OCI-M1 (cell line): ENCODE results near the gene ADAMTS14.
A peak's percentile ranks its signal among the peaks of the same experiment; 100 is the strongest.

Experiments
- DNase-seq: peaks from one replicate; lab custom pipeline; 2025; lab: John Stamatoyannopoulos, UW

ADAMTS14 gene

GRCh38 chr10:70784471-70784870, 112.2 kb downstream of the ADAMTS14 start:
- DNase-seq: no peak

- no peak for DNase-seq
Observed at GRCh38 chr10:70785190-70785589, 112.9 kb downstream of the ADAMTS14 start, which contains the start of gene TBATA. Gene TBATA (minus strand): TSS chr10:70785377. CDS start chr10:70783379, 1,998 bp downstream.

DNA sequence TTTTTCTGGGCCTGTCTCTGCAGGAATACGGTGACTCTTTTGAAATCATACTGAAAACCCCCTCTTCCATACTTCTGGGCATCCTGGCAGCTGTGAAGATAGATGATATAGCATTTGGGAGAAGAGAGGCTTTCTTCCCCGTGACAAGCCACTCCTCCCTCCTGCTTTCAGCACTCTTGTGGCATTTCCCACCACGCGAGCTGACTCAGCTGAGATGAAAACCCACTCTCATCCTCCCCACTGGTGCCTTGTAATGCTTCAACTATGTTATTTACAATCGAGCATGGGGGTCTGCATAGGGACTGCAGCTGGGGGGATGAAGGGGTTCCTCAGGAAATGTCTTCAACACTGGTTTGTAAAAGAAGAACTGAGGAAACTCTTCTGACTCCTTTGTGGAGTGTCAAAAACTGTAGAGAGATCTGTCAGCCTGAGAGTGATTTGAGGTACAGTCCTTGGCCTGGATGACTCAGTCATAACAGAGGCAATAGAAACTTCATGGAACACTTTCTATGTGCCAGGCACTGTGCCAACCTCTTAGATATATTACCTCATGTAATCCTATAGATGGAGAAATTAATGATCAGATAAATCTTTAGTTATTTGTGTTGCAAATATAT, 114.6 kb downstream of the ADAMTS14 start:
- peak; percentile 11 for DNase-seq

DNA sequence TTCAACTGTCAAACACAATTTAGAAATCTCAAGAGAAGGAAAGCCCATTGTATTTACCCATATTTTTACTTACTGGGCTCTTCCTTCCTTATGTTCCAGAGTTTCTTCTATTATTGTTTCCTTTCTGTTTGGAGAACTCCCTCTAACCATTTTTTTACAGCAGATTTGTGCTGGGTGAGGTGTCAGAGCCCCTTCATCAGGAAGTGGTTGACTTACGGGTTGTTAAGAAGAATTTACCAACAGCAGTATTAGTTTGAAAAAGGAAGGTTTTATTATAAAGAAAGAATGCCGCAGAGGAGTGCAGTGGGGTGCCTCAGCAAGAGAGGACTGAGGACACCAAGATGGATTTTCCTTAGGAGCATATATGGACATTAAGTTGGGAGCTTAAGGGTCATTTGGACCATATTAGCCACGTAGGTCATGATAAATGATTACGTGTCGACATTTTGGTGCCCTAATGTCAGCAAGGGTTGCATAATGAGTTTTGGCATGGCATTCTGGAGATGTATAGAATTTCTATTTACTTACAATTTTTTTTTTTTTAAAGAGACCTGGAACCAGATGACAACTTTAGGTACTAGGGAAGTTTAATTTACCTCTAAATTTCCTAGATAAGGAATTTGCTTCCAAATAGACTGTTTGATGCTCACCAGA, 119.2 kb downstream of the ADAMTS14 start:
- no peak for DNase-seq

DNA sequence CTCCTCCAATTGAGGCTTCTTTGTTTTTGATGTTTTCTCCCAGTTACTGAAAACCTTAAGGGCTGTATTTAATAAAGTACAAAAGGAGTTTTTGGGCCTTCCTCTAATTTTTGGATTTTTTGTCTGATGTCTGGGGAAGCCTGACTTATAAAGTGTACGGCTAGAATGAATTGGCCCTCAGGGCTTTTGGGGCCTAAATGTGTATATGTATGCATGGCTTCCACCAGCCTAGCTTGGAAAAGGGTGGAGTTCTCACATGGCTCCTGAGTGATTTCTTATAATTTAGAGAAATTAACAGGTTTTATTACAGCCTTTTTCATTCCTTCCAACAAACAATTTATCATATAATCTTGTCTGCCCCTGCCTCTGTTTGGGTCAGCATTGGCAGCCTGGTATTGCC, 123.3 kb downstream of the ADAMTS14 start:
- DNase-seq: no peak

- DNase-seq: no peak
Observed at GRCh38 chr10:70797840-70798239, 125.5 kb downstream of the ADAMTS14 start.

- DNase-seq: no peak
Observed at GRCh38 chr10:70799124-70799523, 126.8 kb downstream of the ADAMTS14 start.

DNA sequence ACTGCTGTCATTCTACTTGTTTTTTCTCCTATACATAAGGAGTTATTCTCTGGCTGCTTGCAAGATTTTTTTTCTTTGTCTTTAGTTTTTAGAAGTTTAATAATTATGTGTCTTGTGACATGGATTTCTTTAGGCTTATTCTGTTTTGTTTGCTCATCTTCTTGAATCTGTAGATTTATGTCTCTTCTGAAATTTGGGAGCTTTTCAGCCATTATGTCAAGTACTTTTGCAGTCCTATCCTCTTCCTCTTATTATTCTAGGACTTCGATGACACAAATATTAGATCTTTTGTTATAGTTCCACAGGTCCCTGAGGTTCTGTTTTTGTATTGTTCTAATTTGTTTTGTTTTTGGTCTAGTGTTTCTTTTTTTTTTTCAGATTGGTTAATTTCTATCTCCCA, 129.5 kb downstream of the ADAMTS14 start:
- no peak for DNase-seq

DNA sequence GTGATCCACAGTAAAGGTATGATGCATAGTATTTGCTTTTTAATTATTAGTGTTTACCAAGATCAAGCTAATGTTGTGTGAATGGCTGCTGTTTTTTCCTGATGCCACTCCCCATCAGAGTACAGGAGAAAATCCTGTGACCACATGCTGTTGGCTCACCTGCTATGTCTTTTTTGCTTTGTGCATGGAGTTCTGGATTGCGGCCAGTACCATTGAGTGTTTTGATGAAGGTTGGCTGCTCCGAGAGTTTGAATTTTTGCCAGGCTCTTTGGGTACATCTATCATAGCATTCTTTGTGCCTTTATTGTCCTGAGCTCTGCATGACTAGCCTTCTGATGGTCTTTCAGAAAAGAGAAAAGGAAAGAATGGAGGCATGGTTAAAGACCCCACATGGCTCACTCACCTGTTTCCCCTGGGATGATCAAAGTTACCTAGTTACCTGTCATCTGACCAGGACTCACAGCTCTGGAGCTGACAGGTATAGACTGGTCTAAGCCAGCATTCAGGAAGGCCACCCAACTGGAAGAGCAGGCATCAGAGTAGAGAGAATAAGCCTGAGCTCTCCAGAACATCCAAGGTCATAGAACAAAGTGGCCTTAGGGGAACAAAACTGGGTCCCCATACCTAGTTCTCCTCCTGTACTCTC, 131.6 kb downstream of the ADAMTS14 start:
- DNase-seq: no peak

- no peak for DNase-seq
Observed at GRCh38 chr10:70804421-70804808, 132.1 kb downstream of the ADAMTS14 start.

- no peak for DNase-seq
Observed at GRCh38 chr10:70805619-70806215, 133.4 kb downstream of the ADAMTS14 start.

DNA sequence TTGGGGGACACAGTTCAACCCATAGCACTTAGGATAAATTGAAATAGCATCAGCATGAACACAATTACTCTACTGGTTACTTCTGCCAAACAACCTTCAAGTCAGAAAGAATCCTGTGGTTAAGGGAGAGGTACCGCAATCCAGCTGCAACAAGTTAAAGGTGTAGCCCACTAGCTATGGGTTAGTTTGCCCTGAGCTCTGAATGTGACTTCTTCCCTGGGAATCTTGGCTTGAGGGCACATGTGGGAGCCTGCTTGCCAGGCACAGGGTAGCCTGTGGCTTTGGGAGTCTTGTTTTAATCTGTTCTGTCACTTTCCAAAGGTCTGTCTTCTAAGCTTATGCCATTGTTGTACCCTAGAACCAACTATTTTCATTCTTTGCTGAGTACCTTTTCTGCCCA, 134.5 kb downstream of the ADAMTS14 start:
- DNase-seq: no peak

GRCh38 chr10:70807556-70807955, 135.2 kb downstream of the ADAMTS14 start:
- no peak for DNase-seq

- DNase-seq: no peak
Observed at GRCh38 chr10:70809011-70809611, 136.8 kb downstream of the ADAMTS14 start.

DNA sequence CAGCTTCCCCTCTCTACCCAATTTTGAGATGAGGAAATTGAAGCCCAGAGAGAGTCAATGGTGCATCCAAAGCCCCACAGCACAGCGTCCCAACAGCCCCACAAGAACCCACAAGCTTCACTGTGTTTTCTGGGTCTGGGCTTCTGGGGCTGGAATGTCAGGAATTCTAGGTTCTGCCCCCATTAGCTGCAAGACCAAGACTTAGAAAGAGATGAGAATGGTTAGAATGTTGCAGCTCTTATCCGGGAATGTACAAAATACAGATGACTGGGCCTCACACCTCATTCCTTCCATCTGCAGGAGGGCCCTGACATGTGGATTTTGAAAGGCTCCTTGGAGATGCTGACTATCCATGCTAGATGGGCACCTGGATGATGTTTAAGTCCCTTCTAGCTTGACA, 137.4 kb downstream of the ADAMTS14 start:
- no peak for DNase-seq

- DNase-seq: no peak
Observed at GRCh38 chr10:70810967-70811366, 138.7 kb downstream of the ADAMTS14 start.

- DNase-seq: no peak
Observed at GRCh38 chr10:70811881-70812280, 139.6 kb downstream of the ADAMTS14 start.
